Astrocyte of the cerebellum (primary cell): Measurements from ENCODE around the gene ALDH1L1.

Experiments used
- DNase-seq: peaks from one replicate; pipeline ENCODE4 v3.0.0-alpha.2; 2011; ENCODE audit warnings: low read depth
- H3K4me3 ChIP-seq: 2 replicates; pipeline ENCODE4 v1.5.1; 2011; ENCODE audit warnings: mild to moderate bottlenecking, low read depth, low read length, moderate library complexity
- in situ Hi-C: cut with HindIII; loops from 2 replicates; pipeline ENCODE4 v1.10.0; 2017; ENCODE audit warnings: low sequenced_read_pairs
- TF ChIP-seq, protein P1 (sequence below): IDR thresholded peaks from 2 replicates; pipeline ENCODE4 v1.5.1; 2012; ENCODE audit warnings: low read length, low read depth, moderate library complexity, mild to moderate bottlenecking; ENCODE audit errors: missing control alignments

The ALDH1L1 gene

DNA sequence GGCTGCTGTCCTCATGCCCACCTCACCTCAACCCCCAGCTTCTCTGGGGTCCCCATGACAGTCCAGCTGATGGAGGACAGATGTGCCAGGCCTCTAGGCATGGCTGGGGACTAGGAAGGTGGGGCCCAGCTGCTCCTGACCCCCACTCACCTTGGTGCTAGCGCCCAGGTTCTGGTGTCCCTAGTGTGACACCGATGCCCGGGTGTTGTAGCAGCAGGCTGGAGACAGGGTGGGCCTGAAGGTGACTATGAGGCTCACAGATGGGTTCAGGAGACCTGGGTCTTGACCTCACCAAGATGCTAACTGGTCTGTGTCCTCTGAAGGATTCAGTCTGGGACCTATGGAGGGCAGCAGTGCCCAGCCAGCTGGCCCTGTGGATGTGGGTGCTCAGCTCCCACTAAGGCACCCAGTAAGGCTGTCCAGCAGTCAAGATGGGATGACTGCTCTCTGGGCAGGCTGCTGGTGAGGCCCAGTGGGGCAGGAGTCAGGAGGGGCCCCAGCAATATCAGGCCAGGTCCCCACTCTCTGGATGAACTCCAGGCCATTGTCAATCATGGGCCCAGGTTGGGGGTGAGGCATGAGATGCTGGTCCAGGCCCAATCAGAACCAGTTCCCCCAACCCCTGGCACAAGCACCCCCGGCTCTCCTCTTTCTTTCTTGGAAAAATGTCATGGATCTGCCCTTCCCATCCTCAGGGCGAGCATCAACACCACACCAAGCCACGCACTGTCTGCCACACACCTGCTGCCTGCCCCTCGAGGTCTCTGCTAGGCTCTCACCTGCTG is 33.0 kb downstream of the ALDH1L1 start:
- H3K4me3 ChIP-seq = no peak overlapping the region
- no peak for DNase-seq
- in situ Hi-C loops = no loop called here
- TF ChIP-seq, protein P1, sequence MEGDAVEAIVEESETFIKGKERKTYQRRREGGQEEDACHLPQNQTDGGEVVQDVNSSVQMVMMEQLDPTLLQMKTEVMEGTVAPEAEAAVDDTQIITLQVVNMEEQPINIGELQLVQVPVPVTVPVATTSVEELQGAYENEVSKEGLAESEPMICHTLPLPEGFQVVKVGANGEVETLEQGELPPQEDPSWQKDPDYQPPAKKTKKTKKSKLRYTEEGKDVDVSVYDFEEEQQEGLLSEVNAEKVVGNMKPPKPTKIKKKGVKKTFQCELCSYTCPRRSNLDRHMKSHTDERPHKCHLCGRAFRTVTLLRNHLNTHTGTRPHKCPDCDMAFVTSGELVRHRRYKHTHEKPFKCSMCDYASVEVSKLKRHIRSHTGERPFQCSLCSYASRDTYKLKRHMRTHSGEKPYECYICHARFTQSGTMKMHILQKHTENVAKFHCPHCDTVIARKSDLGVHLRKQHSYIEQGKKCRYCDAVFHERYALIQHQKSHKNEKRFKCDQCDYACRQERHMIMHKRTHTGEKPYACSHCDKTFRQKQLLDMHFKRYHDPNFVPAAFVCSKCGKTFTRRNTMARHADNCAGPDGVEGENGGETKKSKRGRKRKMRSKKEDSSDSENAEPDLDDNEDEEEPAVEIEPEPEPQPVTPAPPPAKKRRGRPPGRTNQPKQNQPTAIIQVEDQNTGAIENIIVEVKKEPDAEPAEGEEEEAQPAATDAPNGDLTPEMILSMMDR = no peak

DNA sequence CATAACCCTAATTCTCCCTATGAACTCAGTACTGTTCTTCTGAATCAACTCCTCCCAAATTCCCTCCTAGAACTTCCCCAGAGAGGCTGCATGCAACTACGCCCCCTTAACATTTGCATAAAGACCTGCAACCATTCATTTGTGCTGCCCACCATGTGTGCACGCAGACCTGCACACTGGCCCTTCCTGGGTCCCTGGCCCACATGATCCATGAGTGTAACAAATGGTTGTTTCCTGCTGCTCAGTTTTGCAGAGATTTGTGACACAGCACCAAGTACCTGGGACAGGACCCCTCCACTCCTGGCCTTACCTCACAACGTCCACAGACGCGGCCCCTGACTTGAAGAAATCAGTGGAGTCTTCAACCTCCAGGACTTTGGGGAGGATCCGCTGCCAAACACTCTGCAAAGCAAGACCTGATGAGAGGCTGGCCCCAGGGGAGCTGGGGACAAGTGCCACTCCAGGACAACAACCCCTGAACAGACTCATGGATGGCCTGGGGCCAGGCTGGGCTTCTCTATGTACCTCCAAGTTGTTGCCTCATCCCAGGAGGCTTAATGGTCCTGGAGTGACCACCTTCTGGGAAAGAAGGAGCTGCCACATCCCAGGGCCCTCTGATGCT is 33.8 kb downstream of the ALDH1L1 start:
- no peak for DNase-seq
- TF ChIP-seq, protein P1 = no peak
- in situ Hi-C loops = no loop called here
- no peak overlapping the region for H3K4me3 ChIP-seq

DNA sequence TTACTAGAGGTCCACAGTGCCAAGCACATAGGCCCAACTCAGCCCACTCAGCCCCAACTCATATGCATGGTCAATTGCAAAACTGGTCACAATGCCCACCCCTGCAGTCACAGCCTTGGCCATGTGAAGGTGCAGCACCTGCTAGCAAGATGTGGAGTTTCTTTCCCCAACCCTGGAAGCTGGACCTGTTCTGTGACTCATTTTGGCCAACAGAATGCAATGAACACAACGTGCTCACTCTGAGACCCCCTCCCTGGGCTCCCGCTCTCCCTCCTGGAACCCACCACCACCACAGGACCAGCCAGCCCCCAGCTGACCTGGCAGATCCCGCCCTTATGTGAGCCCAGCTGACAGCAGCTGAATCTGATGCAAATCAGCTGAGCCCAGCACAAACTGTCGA is 34.4 kb downstream of the ALDH1L1 start:
- no peak overlapping the region for H3K4me3 ChIP-seq
- TF ChIP-seq, protein P1 = no peak
- DNase-seq = no peak
- in situ Hi-C loops = no loop called here

DNA sequence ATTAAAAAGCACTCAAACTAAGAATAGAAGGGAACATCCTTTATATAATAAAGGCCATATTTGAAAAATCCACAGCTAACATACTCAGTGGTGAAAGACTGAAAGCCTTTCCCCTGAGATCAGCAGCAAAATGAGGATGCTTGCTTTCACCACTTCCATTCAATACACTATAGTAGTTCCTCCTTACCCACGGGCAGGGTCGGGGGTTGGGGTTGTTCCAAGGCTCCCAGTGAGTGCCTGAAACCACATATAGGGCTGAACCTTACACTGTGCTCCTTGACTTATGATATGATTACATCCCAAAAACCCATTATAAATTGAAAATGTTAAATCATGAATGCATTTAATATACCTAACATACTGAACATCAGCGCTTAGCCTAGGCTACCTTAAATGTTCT is 37.7 kb downstream of the ALDH1L1 start:
- TF ChIP-seq, protein P1 = no peak
- H3K4me3 ChIP-seq = no peak overlapping the region
- DNase-seq = no peak
- in situ Hi-C loops = no loop called here

DNA sequence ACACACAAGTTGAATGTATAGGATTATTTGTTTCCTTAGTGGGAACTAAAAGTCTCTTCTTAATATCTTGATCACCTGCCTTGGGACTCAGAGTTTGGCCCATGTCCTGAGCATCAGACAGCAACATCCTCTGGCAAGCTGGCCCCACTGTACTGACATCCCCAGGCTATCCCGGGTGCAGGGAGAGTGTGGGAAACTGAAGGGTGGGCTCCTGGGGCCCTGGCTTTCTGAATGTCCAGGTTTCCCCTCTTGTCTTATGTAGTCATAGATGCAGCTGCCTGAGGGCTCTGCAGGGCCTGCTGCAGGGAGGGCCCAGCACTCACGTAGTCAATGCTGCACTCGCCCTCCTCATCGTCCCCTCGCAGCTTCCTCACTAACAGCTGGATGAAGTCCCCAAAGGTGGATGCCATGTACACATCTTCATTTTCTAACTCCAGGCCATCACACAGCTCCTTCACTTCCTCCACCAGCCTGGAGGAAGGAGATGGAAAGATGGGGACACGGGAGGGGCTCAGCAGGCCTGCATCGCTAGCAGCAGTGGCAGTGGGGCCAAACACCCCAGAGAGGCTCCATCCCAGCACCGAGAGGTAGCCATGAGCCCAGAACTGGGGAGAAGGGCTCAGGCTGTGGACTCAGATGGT is 42.8 kb downstream of the ALDH1L1 start:
- TF ChIP-seq, protein P1 = no peak
- in situ Hi-C loops = no loop called here

DNA sequence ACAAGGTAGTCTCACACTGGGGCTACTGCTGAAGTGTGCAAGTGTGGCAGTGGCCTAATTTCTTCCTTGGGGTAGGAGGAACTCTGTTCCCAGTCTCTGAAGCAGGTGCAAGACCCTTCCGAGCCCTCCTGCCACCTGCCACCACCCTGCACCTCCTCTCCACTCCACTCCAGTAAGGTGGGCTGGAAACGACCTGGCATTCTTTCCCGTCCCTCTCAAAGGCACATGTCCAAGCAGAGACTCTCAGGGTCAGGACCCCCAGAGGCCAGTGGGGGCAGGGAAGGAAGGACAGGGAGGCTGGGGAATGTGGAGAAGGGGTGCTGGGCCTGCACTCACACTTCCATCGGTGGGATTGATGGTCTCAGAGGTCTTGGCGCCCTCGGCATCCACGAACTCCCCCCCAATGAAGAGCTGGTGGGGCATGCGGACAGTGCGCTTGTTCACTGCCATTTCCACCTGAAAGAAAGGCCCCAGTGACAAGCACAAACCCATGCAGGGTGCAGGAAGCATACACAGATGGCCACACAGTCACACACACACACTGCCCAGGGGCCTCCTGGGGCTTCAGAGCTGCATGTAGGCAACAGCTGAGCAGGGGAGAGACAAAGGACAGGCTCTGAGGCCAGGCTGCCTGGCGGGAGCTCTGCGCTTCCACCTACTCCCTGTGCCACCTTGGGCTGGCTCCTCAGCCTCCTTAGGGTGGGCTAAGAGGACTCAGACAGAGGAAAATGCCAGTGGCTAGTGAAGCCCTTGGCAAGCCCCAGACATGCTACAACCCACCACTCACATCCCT is 43.8 kb downstream of the ALDH1L1 start:
- no peak overlapping the region for H3K4me3 ChIP-seq
- TF ChIP-seq, protein P1 = no peak
- DNase-seq = no peak
- in situ Hi-C loops = no loop called here

More for the DNA sequence above, 42.8 kb downstream of the ALDH1L1 start:
- no peak for DNase-seq
- H3K4me3 ChIP-seq = no peak overlapping the region
